BE2C (cell line): ENCODE measurements around the gene TTC28.

ENCODE experiments used
- DNase-seq: peaks from one replicate; pipeline ENCODE4 v3.0.0-alpha.2; 2020
- H3K27me3 ChIP-seq: fragments of 250-450 bp; sonication (Bioruptor Pico); 2 replicates; pipeline ENCODE4 v1.5.1; 2020; ENCODE audit warnings: mild to moderate bottlenecking
- H3K36me3 ChIP-seq: fragments of 250-450 bp; sonication (Bioruptor Pico); 2 replicates; pipeline ENCODE4 v1.5.1; 2020; ENCODE audit warnings: mild to moderate bottlenecking
- H3K4me1 ChIP-seq: fragments of 250-450 bp; sonication (Bioruptor Pico); 2 replicates; pipeline ENCODE4 v1.5.1; 2020
- H3K4me3 ChIP-seq: 2 replicates; pipeline ENCODE4 v1.5.1; 2011; ENCODE audit warnings: low read depth, low read length
- H3K9me3 ChIP-seq: fragments of 250-450 bp; sonication (Bioruptor Pico); 2 replicates; pipeline ENCODE4 v1.5.1; 2020
- TF ChIP-seq, protein P1 (sequence below): IDR thresholded peaks from 2 replicates; pipeline ENCODE4 v1.5.1; 2012; ENCODE audit warnings: mild to moderate bottlenecking, low read depth, low read length

The TTC28 gene

DNA sequence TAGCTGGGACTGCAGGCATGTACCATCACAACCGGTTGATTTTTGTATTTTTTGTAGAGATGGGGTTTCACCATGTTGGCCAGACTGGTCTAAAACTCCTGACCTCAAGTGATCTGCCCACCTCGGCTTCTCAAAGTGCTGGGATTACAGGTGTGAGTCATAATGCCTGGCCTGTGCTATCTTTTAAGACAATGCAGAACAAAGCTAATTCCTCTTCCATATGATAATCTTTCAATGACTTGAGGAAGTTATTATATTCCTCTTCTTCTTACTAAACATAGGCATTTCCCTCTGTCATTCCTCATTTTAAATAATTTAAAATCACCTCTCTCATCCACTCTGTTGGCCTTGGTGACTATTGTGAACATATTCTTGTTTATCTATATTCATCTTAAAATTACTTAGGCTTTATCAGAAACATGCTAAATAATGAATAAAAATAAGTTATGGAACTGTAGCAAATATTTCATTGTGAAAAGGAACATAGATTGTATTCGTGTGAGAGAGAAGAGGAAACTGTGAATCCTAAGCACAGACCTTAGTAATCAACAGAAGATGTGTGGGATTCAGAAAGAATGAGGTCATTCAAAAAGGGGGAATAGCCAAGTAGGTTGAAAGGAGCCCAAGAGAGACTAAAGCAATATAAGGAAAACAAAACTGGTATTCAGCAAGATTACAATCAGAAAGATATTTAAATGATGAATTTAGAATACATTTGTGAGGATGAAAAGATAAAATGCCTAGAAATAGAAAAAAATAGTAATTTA lies 269.4 kb downstream of the TTC28 start:
- Histone ChIP-seq H3K9me3 (no peaks in the 10 kb centered on the region), H3K4me1 (peaks cover 3% of the 10 kb centered on the region; the same call in 1 of the 2 replicates), H3K4me3 (no peak overlapping the region), H3K36me3 (no peaks in the 10 kb centered on the region), H3K27me3 (no peaks in the 10 kb centered on the region)
- TF ChIP-seq, protein P1, sequence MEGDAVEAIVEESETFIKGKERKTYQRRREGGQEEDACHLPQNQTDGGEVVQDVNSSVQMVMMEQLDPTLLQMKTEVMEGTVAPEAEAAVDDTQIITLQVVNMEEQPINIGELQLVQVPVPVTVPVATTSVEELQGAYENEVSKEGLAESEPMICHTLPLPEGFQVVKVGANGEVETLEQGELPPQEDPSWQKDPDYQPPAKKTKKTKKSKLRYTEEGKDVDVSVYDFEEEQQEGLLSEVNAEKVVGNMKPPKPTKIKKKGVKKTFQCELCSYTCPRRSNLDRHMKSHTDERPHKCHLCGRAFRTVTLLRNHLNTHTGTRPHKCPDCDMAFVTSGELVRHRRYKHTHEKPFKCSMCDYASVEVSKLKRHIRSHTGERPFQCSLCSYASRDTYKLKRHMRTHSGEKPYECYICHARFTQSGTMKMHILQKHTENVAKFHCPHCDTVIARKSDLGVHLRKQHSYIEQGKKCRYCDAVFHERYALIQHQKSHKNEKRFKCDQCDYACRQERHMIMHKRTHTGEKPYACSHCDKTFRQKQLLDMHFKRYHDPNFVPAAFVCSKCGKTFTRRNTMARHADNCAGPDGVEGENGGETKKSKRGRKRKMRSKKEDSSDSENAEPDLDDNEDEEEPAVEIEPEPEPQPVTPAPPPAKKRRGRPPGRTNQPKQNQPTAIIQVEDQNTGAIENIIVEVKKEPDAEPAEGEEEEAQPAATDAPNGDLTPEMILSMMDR, result no peak
- no peak for DNase-seq

DNA sequence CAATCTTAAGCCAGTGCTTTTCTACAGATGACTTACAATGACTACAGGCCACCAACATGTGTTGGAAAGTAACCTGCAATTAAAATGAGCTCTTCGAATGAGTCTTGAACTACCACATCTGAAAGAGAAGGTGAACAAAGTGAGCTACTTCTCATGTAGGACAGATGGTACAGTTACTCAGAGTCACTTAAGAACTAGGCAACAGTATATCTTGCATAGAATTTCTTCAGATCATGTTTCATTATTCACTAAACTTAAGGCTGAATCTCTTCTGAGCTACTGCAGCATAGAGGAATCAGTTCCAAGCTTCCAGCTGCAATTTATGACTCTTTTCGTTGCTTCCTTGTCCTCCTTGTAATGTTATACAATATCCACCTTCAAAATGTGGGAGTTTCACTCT lies 270.9 kb downstream of the TTC28 start:
- TF ChIP-seq, protein P1, result no peak
- no peak for DNase-seq
- H3K9me3 ChIP-seq, result no peaks in the 10 kb centered on the region
- no peaks in the 10 kb centered on the region for H3K27me3 ChIP-seq
- H3K36me3 ChIP-seq, result no peaks in the 10 kb centered on the region
- no peak overlapping the region for H3K4me3 ChIP-seq
- H3K4me1 ChIP-seq, result peaks cover 3% of the 10 kb centered on the region; the same call in 1 of the 2 replicates

DNA sequence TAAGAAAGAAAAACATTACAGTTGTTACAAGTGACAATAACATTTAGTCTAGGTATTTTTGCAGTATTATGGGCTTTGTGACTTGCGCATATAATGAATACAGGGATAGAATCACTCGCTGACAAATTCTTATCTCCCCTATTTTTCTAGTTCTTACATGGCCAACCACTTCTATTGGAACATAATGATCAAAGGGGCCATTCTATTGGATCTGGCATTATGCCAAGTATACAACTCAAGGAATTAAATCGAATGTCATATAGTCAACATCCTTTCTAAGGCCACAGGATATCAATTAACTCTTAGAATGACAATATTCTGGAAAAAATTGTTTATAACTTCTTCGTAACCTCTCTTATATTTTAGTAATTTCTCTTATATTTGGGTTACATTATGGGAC lies 272.0 kb downstream of the TTC28 start:
- no peak for DNase-seq
- H3K9me3 ChIP-seq, result no peaks in the 10 kb centered on the region
- H3K27me3 ChIP-seq, result no peaks in the 10 kb centered on the region
- peaks cover 3% of the 10 kb centered on the region; the same call in 1 of the 2 replicates for H3K4me1 ChIP-seq
- H3K4me3 ChIP-seq, result no peak overlapping the region
- H3K36me3 ChIP-seq, result no peaks in the 10 kb centered on the region
- TF ChIP-seq, protein P1, result no peak

DNA sequence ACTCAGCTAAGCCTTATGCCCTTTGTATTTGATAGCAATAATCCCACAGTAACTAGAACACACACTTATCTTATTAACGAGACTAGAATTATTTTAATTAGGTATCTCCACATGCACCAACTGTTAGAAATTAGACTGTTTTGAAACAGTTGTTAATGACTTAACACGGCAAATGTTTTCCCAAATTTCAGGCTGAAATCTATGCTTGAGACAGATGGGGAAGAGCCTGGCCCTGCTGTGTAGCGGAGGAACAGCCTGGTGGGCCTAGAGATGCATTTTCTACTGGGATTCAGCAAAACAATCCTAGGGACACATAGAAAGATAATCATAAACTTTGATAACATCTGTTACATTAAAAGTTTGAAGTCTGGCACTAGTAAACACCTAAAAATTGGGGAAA lies 273.4 kb downstream of the TTC28 start:
- TF ChIP-seq, protein P1, result no peak
- Histone ChIP-seq H3K4me3 (no peak overlapping the region), H3K9me3 (no peaks in the 10 kb centered on the region), H3K36me3 (no peaks in the 10 kb centered on the region), H3K4me1 (peaks cover 3% of the 10 kb centered on the region; the same call in 1 of the 2 replicates), H3K27me3 (no peaks in the 10 kb centered on the region)
- DNase-seq, result no peak

DNA sequence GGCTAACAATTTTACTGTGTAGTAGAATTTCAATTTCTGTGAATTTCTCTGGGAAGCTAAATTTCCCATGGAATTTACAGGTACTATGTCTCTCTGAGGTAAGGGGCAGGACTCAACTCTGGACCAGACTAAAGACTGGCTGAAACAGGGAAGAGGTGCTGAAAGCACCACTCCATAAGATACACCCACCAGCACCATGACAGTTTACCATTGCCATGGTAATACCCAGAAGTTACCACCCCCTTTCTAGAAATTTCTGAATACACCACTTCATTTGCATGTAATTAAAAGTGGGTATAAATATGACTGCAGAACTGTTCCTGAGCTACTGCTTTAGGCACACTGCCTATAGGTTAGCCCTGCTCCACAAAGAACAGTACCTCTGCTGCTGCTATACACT lies 274.1 kb downstream of the TTC28 start:
- H3K9me3 ChIP-seq, result no peaks in the 10 kb centered on the region
- no peaks in the 10 kb centered on the region for H3K36me3 ChIP-seq
- DNase-seq, result no peak
- peaks cover 3% of the 10 kb centered on the region; the same call in 1 of the 2 replicates for H3K4me1 ChIP-seq
- TF ChIP-seq, protein P1, result no peak
- H3K4me3 ChIP-seq, result no peak overlapping the region
- H3K27me3 ChIP-seq, result no peaks in the 10 kb centered on the region

DNA sequence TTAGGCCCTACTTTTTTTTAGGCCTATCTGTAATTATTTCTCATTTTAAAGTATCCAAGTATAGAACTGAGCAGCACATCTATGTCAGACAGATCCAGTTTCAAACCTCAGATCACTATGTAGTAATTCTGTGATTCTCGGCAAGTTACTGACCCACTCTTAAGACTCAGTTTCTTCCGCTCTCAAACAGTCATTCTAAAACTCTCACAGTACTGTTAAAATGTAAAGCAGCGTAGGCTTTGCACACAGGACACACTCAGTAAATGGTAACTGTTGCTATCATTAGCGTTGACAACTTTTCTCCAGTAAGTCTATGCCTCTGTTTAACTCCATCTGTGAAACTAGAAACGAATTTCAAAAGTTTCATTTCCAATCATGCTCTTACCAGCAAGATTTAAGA lies 277.1 kb downstream of the TTC28 start:
- Histone ChIP-seq H3K4me1 (peaks cover 7% of the 10 kb centered on the region), H3K4me3 (no peak overlapping the region)
- TF ChIP-seq, protein P1, result no peak

More for the DNA sequence above, 277.1 kb downstream of the TTC28 start:
- no peaks in the 10 kb centered on the region for H3K27me3 ChIP-seq
- no peaks in the 10 kb centered on the region for H3K9me3 ChIP-seq
- H3K36me3 ChIP-seq, result no peaks in the 10 kb centered on the region
- no peak for DNase-seq
